ENCODE results near the gene ALDH1A3.

The ALDH1A3 gene

DNA sequence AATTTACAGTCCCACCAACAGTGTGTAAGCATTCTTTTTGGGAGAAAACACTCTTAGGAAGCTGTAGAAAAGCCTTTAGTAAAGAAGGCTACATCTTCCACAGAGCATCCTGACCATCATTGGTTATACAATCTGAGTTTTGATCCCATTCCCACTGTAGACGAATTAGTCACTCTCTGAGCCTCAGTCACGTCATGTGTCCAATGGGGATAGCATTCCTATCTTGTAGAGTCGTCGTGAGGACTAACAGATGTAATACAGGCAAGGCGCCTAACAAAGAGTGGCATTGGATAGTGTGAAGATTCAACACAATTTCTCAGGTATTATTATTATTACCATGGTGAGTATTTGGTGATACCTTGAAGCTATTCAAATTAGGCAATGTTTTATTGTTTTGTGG, 44.0 kb upstream of the ALDH1A3 start:
- Histone ChIP-seq H3K4me3 (ENCODE audit: low read depth in 1 of 2, low read length in 1 of 2) (no peak overlapping the region), H3K27ac (no peak overlapping the region), H3K27me3 (peaks cover 6% of the 10 kb centered on the region), H3K4me1 (ENCODE audit: control insufficient read depth in 1 of 2, insufficient read depth in 1 of 2, low read depth in 1 of 2, low read length in 1 of 2) (peaks cover 0 to 10% of the 10 kb centered on the region in 2 experiments), H3K36me3 (no peaks in the 10 kb centered on the region), H3K9me3 (no peaks in the 10 kb centered on the region)
- TF ChIP-seq, protein P1, sequence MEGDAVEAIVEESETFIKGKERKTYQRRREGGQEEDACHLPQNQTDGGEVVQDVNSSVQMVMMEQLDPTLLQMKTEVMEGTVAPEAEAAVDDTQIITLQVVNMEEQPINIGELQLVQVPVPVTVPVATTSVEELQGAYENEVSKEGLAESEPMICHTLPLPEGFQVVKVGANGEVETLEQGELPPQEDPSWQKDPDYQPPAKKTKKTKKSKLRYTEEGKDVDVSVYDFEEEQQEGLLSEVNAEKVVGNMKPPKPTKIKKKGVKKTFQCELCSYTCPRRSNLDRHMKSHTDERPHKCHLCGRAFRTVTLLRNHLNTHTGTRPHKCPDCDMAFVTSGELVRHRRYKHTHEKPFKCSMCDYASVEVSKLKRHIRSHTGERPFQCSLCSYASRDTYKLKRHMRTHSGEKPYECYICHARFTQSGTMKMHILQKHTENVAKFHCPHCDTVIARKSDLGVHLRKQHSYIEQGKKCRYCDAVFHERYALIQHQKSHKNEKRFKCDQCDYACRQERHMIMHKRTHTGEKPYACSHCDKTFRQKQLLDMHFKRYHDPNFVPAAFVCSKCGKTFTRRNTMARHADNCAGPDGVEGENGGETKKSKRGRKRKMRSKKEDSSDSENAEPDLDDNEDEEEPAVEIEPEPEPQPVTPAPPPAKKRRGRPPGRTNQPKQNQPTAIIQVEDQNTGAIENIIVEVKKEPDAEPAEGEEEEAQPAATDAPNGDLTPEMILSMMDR (IDR thresholded peaks at IDR 0.05) = no peak

DNA sequence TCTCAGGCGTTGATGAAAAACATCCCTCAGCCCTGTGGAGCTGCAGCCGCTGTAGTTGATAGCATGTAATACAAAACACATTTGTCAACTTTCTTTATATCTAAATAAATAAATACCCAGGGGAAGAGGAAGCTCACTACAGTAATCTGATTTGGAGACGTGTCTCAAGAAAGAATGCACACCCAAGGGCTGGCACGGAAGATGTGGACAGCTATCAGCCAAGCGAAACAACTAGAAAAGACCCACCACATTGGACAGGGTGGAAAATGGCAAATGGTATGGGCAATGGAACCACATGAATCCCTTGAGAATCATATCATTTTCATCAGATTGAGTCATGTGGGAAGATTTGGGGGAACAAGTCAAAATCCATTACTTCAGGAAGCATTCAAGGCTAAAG, 43.1 kb upstream of the ALDH1A3 start:
- Histone ChIP-seq H3K36me3 (no peaks in the 10 kb centered on the region), H3K9me3 (no peaks in the 10 kb centered on the region), H3K27ac (no peak overlapping the region), H3K4me3 (ENCODE audit: low read depth in 1 of 2, low read length in 1 of 2) (no peak overlapping the region), H3K27me3 (peaks cover 15% of the 10 kb centered on the region), H3K4me1 (ENCODE audit: control insufficient read depth in 1 of 2, insufficient read depth in 1 of 2, low read depth in 1 of 2, low read length in 1 of 2) (peaks cover 0 to 10% of the 10 kb centered on the region in 2 experiments)
- TF ChIP-seq, protein P1 (IDR thresholded peaks at IDR 0.05) = no peak

DNA sequence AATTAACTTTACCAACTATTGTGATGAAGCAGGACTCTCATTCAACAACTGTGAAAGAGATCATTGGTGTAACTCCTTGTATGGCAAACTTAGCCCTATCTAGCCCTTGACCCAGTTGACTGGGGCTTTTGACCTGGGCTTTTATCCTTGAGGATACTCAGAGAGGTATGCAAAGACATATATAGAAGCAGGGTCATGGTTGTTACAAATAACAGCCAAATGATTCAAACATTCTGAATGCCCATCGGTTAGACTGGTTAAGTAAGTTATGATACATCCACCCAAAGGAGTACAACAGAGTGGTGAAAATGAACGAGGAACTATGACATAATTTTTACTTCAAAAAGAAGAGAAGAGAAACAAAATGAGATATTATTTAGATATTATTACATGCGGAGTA, 38.2 kb upstream of the ALDH1A3 start:
- H3K36me3 ChIP-seq = no peaks in the 10 kb centered on the region
- TF ChIP-seq, protein P1 (IDR thresholded peaks at IDR 0.05) = no peak
- H3K27ac ChIP-seq = no peak overlapping the region
- no peaks in the 10 kb centered on the region for H3K4me1 ChIP-seq (ENCODE audit: control insufficient read depth in 1 of 2, insufficient read depth in 1 of 2, low read depth in 1 of 2, low read length in 1 of 2)
- peaks cover 35% of the 10 kb centered on the region for H3K27me3 ChIP-seq
- no peak overlapping the region for H3K4me3 ChIP-seq (ENCODE audit: low read depth in 1 of 2, low read length in 1 of 2)
- H3K9me3 ChIP-seq = no peaks in the 10 kb centered on the region

DNA sequence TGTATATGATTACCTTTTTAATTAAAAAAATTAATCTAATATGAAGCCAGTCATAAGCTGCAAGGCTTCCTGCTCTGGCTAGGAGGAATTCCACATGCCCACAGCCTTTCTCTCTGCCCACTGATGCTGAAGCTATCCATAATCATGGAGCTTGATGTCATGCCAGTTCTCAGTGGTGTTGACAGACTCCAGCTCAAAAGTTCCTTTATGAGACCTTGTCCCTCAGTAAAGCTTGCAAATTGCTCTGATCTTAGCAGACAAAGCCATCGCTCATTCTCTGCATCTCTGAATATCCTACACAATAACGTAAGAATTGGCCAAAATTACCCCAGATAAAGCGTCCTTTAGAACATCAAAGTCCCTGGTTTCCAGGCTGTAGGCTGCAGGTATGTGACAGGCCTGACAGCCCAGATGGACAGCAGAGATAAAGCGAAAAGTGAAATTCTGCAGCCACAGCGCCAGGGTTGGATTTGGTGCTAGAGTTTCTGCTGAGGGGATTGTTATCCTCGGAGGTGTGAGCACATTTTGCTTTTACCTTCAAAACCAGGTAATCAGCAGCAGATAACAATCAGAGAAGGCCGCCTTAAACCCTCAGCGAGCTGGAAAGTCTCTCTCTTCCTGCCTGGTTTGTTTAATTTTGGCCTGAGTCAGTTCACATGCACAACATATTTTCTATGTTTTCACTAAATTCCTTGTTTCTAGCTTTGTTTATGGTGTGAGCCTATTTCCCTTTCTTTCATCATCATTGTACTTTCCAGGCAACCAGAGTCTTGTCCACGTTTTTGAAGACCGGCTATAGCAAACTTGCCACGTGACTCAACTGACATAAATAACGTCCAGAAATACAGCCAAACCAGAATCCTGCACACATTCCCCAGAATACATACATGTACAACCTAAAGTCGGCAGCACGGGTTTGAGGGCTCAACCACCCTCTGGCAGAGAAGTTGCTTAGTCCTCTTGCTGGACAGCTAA, 36.6 kb upstream of the ALDH1A3 start:
- peaks cover 50% of the 10 kb centered on the region for H3K27me3 ChIP-seq
- TF ChIP-seq, protein P1 (IDR thresholded peaks at IDR 0.05) = no peak
- H3K9me3 ChIP-seq = no peaks in the 10 kb centered on the region
- no peak overlapping the region for H3K4me3 ChIP-seq (ENCODE audit: low read depth in 1 of 2, low read length in 1 of 2)
- no peaks in the 10 kb centered on the region for H3K4me1 ChIP-seq (ENCODE audit: control insufficient read depth in 1 of 2, insufficient read depth in 1 of 2, low read depth in 1 of 2, low read length in 1 of 2)
- no peaks in the 10 kb centered on the region for H3K36me3 ChIP-seq
- no peak overlapping the region for H3K27ac ChIP-seq

DNA sequence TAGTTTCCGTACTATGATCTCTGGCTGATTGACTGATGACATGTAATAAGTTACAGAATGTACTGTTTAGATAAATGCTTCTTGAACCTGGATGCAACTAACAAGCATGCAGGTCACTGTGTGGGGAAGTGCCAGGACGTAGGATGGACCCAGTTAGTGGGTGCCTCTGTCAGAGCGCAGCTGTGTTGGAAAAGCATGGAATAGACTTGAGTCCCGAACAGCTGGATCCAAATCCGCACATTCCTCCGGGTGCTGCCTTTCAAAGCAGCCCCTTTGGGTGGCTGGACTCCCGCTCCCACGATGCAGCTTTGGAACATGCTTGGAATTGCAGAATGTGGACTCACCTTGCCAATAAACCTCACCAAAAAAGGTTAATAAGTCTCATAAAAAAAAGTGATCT, 35.5 kb upstream of the ALDH1A3 start:
- no peaks in the 10 kb centered on the region for H3K9me3 ChIP-seq
- TF ChIP-seq, protein P1 (IDR thresholded peaks at IDR 0.05) = no peak
- peaks cover 3% of the 10 kb centered on the region in 2 experiments for H3K4me1 ChIP-seq (ENCODE audit: control insufficient read depth in 1 of 2, insufficient read depth in 1 of 2, low read depth in 1 of 2, low read length in 1 of 2)
- peaks cover 61% of the 10 kb centered on the region for H3K27me3 ChIP-seq
- no peak overlapping the region for H3K27ac ChIP-seq
- no peak overlapping the region for H3K4me3 ChIP-seq (ENCODE audit: low read depth in 1 of 2, low read length in 1 of 2)
- no peaks in the 10 kb centered on the region for H3K36me3 ChIP-seq
